KOPT-K1 (cell line): Measurements from ENCODE around the gene HPN.

Experiments
- H3K27ac ChIP-seq: fragments of 200-600 bp; sonication (generic); 2 replicates; pipeline ENCODE4 v1.5.1; 2016; ENCODE audit warnings: antibody characterized with exemption, mild to moderate bottlenecking, low read depth, low read length; ENCODE audit not compliant: poor library complexity, severe bottlenecking
- H3K36me3 ChIP-seq: fragments of 200-600 bp; sonication (generic); 2 replicates; pipeline ENCODE4 v1.5.1; 2017; ENCODE audit warnings: antibody characterized with exemption, mild to moderate bottlenecking, low read length, moderate library complexity; ENCODE audit not compliant: insufficient read depth
- H3K9me3 ChIP-seq: fragments of 200-600 bp; sonication (generic); 2 replicates; pipeline ENCODE4 v1.5.1; 2017; ENCODE audit warnings: antibody characterized with exemption, low read length, mild to moderate bottlenecking; ENCODE audit not compliant: insufficient read depth, poor library complexity, severe bottlenecking

Gene HPN

GRCh38 chr19:35029737-35030256 is 11.7 kb upstream of the HPN start:
- Histone ChIP-seq H3K36me3 (peaks cover 36% of the 10 kb centered on the region), H3K9me3 (no peaks in the 10 kb centered on the region), H3K27ac (no peak overlapping the region)

GRCh38 chr19:35030257-35031071 is 11.1 kb upstream of the HPN start, which contains the start of gene SCN1B:
SCN1B (plus strand) TSS chr19:35030470; CDS start chr19:35030821, 351 bp downstream.
- H3K36me3 ChIP-seq, result peaks cover 29% of the 10 kb centered on the region
- no peak within 1 kb of the TSS for H3K27ac ChIP-seq
- H3K9me3 ChIP-seq, result no peaks in the 10 kb centered on the region

- Histone ChIP-seq H3K36me3 (peaks cover 21% of the 10 kb centered on the region), H3K9me3 (no peaks in the 10 kb centered on the region), H3K27ac (no peak overlapping the region)
Observed at GRCh38 chr19:35031072-35031881, 10.2 kb upstream of the HPN start.

GRCh38 chr19:35032356-35032865 is 9.1 kb upstream of the HPN start:
- H3K36me3 ChIP-seq, result peaks cover 10% of the 10 kb centered on the region
- no peaks in the 10 kb centered on the region for H3K9me3 ChIP-seq
- no peak overlapping the region for H3K27ac ChIP-seq

GRCh38 chr19:35033067-35034004 is 8.2 kb upstream of the HPN start:
- Histone ChIP-seq H3K36me3 (peaks cover under 1% of the 10 kb centered on the region; the same call in 1 of the 2 replicates), H3K27ac (no peak overlapping the region), H3K9me3 (no peaks in the 10 kb centered on the region)

GRCh38 chr19:35034005-35034502 is 7.5 kb upstream of the HPN start:
- no peak overlapping the region for H3K27ac ChIP-seq

GRCh38 chr19:35034588-35035382 is 6.7 kb upstream of the HPN start:
- Histone ChIP-seq H3K9me3 (no peaks in the 10 kb centered on the region), H3K27ac (no peak overlapping the region), H3K36me3 (no peaks in the 10 kb centered on the region)

More at GRCh38 chr19:35034005-35034502, 7.5 kb upstream of the HPN start:
- no peaks in the 10 kb centered on the region for H3K36me3 ChIP-seq
- no peaks in the 10 kb centered on the region for H3K9me3 ChIP-seq

- Histone ChIP-seq H3K9me3 (no peaks in the 10 kb centered on the region), H3K27ac (no peak overlapping the region), H3K36me3 (no peaks in the 10 kb centered on the region)
Observed at GRCh38 chr19:35037716-35038622, 3.6 kb upstream of the HPN start.

GRCh38 chr19:35038623-35039512 is 2.7 kb upstream of the HPN start:
- no peaks in the 10 kb centered on the region for H3K36me3 ChIP-seq
- no peak overlapping the region for H3K27ac ChIP-seq

GRCh38 chr19:35039881-35040825 is 1.4 kb upstream of the HPN start:
- Histone ChIP-seq H3K9me3 (no peaks in the 10 kb centered on the region), H3K27ac (no peak overlapping the region), H3K36me3 (no peaks in the 10 kb centered on the region)

More at GRCh38 chr19:35038623-35039512, 2.7 kb upstream of the HPN start:
- H3K9me3 ChIP-seq, result no peaks in the 10 kb centered on the region

GRCh38 chr19:35040826-35041547 is 534 bp upstream of the HPN start:
- no peaks in the 10 kb centered on the region for H3K9me3 ChIP-seq
- H3K36me3 ChIP-seq, result no peaks in the 10 kb centered on the region

More at GRCh38 chr19:35040826-35041547, 534 bp upstream of the HPN start:
- H3K27ac ChIP-seq, result no peak overlapping the region
